ENCODE measurements around the gene HAVCR1.

- TF ChIP-seq CTCF (conservative IDR thresholded peaks at IDR 0.05; ENCODE audit: low read length) (no peak), EZH2phosphoT487 (IDR thresholded peaks at IDR 0.05; ENCODE audit: borderline replicate concordance) (no peak)
Measured at GRCh38 chr5:157025093-157025698, 33.7 kb downstream of the HAVCR1 start.

All from Loucy (cell line).